ENCODE results near the gene LRRC63. TPM values are rescaled to one million over a fixed set of nuclear protein-coding genes. Genes with fewer than 3 reads are reported as not detected.
A peak's percentile ranks its signal among the peaks of the same experiment; 100 is the strongest.

Gene LRRC63
- total and polyA plus RNA-seq, 2 donors (not counting 1 experiment from before 2014, with no cell fraction given), result 0.17 TPM; not detected in 1

GRCh38 chr13:46290434-46290833 is 78.7 kb downstream of the LRRC63 start:
- H4K20me1 ChIP-seq (ENCODE audit: control insufficient read depth, extremely low read depth, insufficient read depth, low read length), result no peaks in the 10 kb centered on the region

GRCh38 chr13:46293436-46293835 is 81.7 kb downstream of the LRRC63 start:
- Histone ChIP-seq H3K9ac (ENCODE audit: insufficient read depth, low read length) (no peak overlapping the region), H3K27ac (ENCODE audit: insufficient read depth, low read length) (no peak overlapping the region), H3K9me3 (ENCODE audit: control insufficient read depth, insufficient read depth, low read depth, low read length) (no peaks in the 10 kb centered on the region), H3K4me3 (replicated peaks in 1 of 4; ENCODE audit: control extremely low read depth in 1 of 4, insufficient read depth in 1 of 4, low read depth in 3 of 4, low read length in 4 of 4) (no peak overlapping the region), H3K36me3 (ENCODE audit: control insufficient read depth, insufficient read depth, low read length) (no peaks in the 10 kb centered on the region), H4K20me1 (ENCODE audit: control insufficient read depth, extremely low read depth, insufficient read depth, low read length) (no peaks in the 10 kb centered on the region), H2AFZ (ENCODE audit: low read length) (no peak overlapping the region), H3K79me2 (ENCODE audit: control insufficient read depth, insufficient read depth, low read length) (no peaks in the 10 kb centered on the region), H3K4me2 (ENCODE audit: extremely low read depth, insufficient read depth, low read length) (no peak overlapping the region), H3K27me3 (ENCODE audit: control insufficient read depth, insufficient read depth, low read length) (no peaks in the 10 kb centered on the region), H3K4me1 (ENCODE audit: control insufficient read depth, extremely low read depth, insufficient read depth, low read length) (peaks cover 3% of the 10 kb centered on the region)
- TF ChIP-seq CTCF (conservative IDR thresholded peaks at IDR 0.05 in 1 of 2, IDR thresholded peaks at IDR 0.05 in 1 of 2; ENCODE audit: low read depth in 1 of 2, low read length in 2 of 2) (no peak), EZH2 (IDR thresholded peaks at IDR 0.05; ENCODE audit: low read length, missing control alignments) (no peak)
- peak in 1 of 2 donors; percentile 1 for DNase-seq (ENCODE audit: low read depth in 2 of 2)

More at GRCh38 chr13:46290434-46290833, 78.7 kb downstream of the LRRC63 start:
- no peak for DNase-seq (ENCODE audit: low read depth in 2 of 2)
- Histone ChIP-seq H3K9ac (ENCODE audit: insufficient read depth, low read length) (no peak overlapping the region), H3K27me3 (ENCODE audit: control insufficient read depth, insufficient read depth, low read length) (no peaks in the 10 kb centered on the region), H2AFZ (ENCODE audit: low read length) (no peak overlapping the region), H3K9me3 (ENCODE audit: control insufficient read depth, insufficient read depth, low read depth, low read length) (no peaks in the 10 kb centered on the region), H3K4me3 (replicated peaks in 1 of 4; ENCODE audit: control extremely low read depth in 1 of 4, insufficient read depth in 1 of 4, low read depth in 3 of 4, low read length in 4 of 4) (no peak overlapping the region), H3K4me1 (ENCODE audit: control insufficient read depth, extremely low read depth, insufficient read depth, low read length) (no peaks in the 10 kb centered on the region), H3K27ac (ENCODE audit: insufficient read depth, low read length) (no peak overlapping the region), H3K79me2 (ENCODE audit: control insufficient read depth, insufficient read depth, low read length) (no peaks in the 10 kb centered on the region), H3K4me2 (ENCODE audit: extremely low read depth, insufficient read depth, low read length) (no peak overlapping the region), H3K36me3 (ENCODE audit: control insufficient read depth, insufficient read depth, low read length) (no peaks in the 10 kb centered on the region)
- TF ChIP-seq EZH2 (IDR thresholded peaks at IDR 0.05; ENCODE audit: low read length, missing control alignments) (no peak), CTCF (conservative IDR thresholded peaks at IDR 0.05 in 1 of 2, IDR thresholded peaks at IDR 0.05 in 1 of 2; ENCODE audit: low read depth in 1 of 2, low read length in 2 of 2) (no peak)

GRCh38 chr13:46295491-46296114 is 83.9 kb downstream of the LRRC63 start:
- Histone ChIP-seq H3K4me3 (replicated peaks in 1 of 4; ENCODE audit: control extremely low read depth in 1 of 4, insufficient read depth in 1 of 4, low read depth in 3 of 4, low read length in 4 of 4) (no peak overlapping the region), H3K4me1 (ENCODE audit: control insufficient read depth, extremely low read depth, insufficient read depth, low read length) (peaks cover 3% of the 10 kb centered on the region), H3K9me3 (ENCODE audit: control insufficient read depth, insufficient read depth, low read depth, low read length) (no peaks in the 10 kb centered on the region), H3K27me3 (ENCODE audit: control insufficient read depth, insufficient read depth, low read length) (no peaks in the 10 kb centered on the region), H2AFZ (ENCODE audit: low read length) (no peak overlapping the region), H3K4me2 (ENCODE audit: extremely low read depth, insufficient read depth, low read length) (no peak overlapping the region), H3K36me3 (ENCODE audit: control insufficient read depth, insufficient read depth, low read length) (no peaks in the 10 kb centered on the region), H3K27ac (ENCODE audit: insufficient read depth, low read length) (no peak overlapping the region), H3K9ac (ENCODE audit: insufficient read depth, low read length) (no peak overlapping the region), H4K20me1 (ENCODE audit: control insufficient read depth, extremely low read depth, insufficient read depth, low read length) (no peaks in the 10 kb centered on the region), H3K79me2 (ENCODE audit: control insufficient read depth, insufficient read depth, low read length) (no peaks in the 10 kb centered on the region)
- no peak for TF ChIP-seq EZH2 (IDR thresholded peaks at IDR 0.05; ENCODE audit: low read length, missing control alignments)
- TF ChIP-seq CTCF (conservative IDR thresholded peaks at IDR 0.05 in 1 of 2, IDR thresholded peaks at IDR 0.05 in 1 of 2; ENCODE audit: low read depth in 1 of 2, low read length in 2 of 2), result no peak
- DNase-seq (ENCODE audit: low read depth in 2 of 2), result peak in 1 of 2 donors; percentile 88
